ENCODE results near the gene MOB3A. TPM values are rescaled to one million over a fixed set of nuclear protein-coding genes. Genes with fewer than 3 reads are reported as not detected.
A peak's percentile ranks its signal among the peaks of the same experiment; 100 is the strongest.

Gene MOB3A
- total and polyA plus RNA-seq, 9 of the 15 experiments (the other 6 are each of a cell fraction or from before 2014, with no cell fraction given) = 1.1 to 24.1 (median 6.0) TPM

DNA sequence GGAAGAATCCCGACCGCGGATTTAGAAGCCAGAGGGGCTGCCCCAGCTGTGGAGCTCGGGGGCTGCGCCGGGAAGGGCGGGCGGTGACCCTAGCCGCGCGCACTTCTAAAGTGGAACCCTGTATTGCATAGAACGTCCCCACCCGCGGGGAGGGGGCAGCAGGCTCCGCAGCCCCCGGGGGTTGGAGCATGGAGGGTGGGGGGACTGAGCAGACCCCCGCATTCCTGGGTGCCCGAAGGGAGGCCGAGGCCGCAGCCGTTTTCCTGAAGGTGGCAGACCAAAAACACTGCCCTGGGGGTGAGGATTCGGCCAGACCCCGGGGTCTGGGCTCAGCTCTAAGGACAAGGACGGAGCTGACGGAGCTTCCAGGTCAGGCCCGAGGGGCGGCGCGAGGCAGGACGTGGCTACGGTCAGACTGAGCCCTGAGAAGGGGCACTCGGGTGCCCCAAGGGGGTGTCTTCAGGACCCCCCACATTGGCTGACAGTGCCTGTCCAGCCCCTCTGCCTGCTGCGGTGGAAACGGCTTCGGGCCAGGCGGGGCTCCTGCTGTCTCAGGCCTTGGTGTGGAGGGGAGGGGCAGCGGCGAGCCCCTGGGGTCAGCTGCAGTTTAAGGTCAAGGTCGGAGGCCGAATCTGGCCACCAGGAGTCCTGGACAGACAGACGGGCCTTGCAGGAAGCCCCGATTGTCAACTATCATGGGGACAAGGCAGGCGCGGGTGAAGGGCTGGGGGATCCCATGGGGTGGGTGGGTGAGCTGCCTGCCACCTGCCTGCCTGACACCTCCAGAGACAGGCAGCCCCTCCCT is 57.6 kb downstream of the MOB3A start:
- WGBS (ENCODE audit: insufficient coverage, low coverage, missing lambda C conversion rate) = 96% methylated on average over 28 of the region's 44 CpGs
- Histone ChIP-seq H3K9ac (ENCODE audit: insufficient read depth in 1 of 2, low read depth in 2 of 2, low read length in 2 of 2) (peak overlapping the region in 1 of 2 experiments; percentile 45; a peak in 2 of 4 replicates), H3K4me3 (no peak overlapping the region), H3K79me2 (ENCODE audit: control insufficient read depth, insufficient read depth, low read length) (peaks cover 11% of the 10 kb centered on the region), H3K4me2 (ENCODE audit: insufficient read depth, low read length) (no peak overlapping the region), H3K36me3 (ENCODE audit: control insufficient read depth, insufficient read depth, low read length) (peaks cover 57% of the 10 kb centered on the region; the same call in 2 of the 3 replicates), H3K27ac (ENCODE audit: extremely low read depth, low read depth, low read length) (no peak overlapping the region), H3K9me3 (replicated peaks; ENCODE audit: control insufficient read depth, insufficient read depth, low read depth, low read length) (peaks cover 7% of the 10 kb centered on the region), H4K20me1 (replicated peaks; ENCODE audit: control insufficient read depth, insufficient read depth, low read length) (peaks cover 15% of the 10 kb centered on the region; the same call in 1 of the 2 replicates), H2AFZ (ENCODE audit: low read depth, low read length) (no peak overlapping the region), H3K27me3 (ENCODE audit: control insufficient read depth in 2 of 2, insufficient read depth in 2 of 2, low read length in 2 of 2) (no peaks in the 10 kb centered on the region), H3K9me1 (ENCODE audit: control insufficient read depth, insufficient read depth, low read length) (no peaks in the 10 kb centered on the region), H3K4me1 (replicated peaks in 1 of 2; ENCODE audit: control insufficient read depth in 2 of 2, insufficient read depth in 2 of 2, low read length in 2 of 2) (peaks cover 21 to 79% of the 10 kb centered on the region in 2 experiments)
- CTCF ChIA-PET (ENCODE audit: low intra/inter-chr PET ratio) = no interaction called here
- POLR2A ChIA-PET = interaction anchor here (0.8 to 2.7 kb wide), 5 partner anchors 10 to 38 kb away, joined by 3 to 18 read pairs (median 3); no protein-coding TSS in a partner anchor
- ATAC-seq (no peak), FAIRE-seq (no peak), DNase-seq (ENCODE audit: extremely low read depth in 1 of 4, low spot score in 3 of 4) (peak in 1 of 4 experiments; percentile 43)
- intact Hi-C loops (cut with micrococcal nuclease) = no loop called here
- in situ Hi-C loops (cut with MboI) = no loop called here
- no TSS peak for BruUV-seq (replicated peaks)
- TF ChIP-seq ZNF699 (CRISPR knock-in tag; IDR thresholded peaks at IDR 0.05; ENCODE audit: insufficient replicate concordance) (no peak), ESRRA (IDR thresholded peaks at IDR 0.05; ENCODE audit: borderline replicate concordance, low read depth) (0 out of 2 replicates have a peak, but pooled peaks have one; percentile 25), POLR2G (IDR thresholded peaks at IDR 0.05; ENCODE audit: low read depth, low read length) (peak; percentile 74), RBFOX2 (IDR thresholded peaks at IDR 0.05; ENCODE audit: low read depth, low read length) (peak; percentile 74), KAT7 (CRISPR knock-in tag; IDR thresholded peaks at IDR 0.05; ENCODE audit: borderline replicate concordance) (no peak), HMG20A (CRISPR knock-in tag; conservative IDR thresholded peaks at IDR 0.05) (no peak), RBM22 (IDR thresholded peaks at IDR 0.05; ENCODE audit: low read depth, low read length, poor library complexity, severe bottlenecking) (peak; percentile 85), VEZF1 (CRISPR knock-in tag; IDR thresholded peaks at IDR 0.05) (0 out of 2 replicates have a peak, but pooled peaks have one; percentile 11), ASH1L (IDR thresholded peaks at IDR 0.05; ENCODE audit: borderline replicate concordance, low read depth, partially characterized antibody) (no peak), PCBP1 (IDR thresholded peaks at IDR 0.05; ENCODE audit: low read depth, low read length, poor library complexity, severe bottlenecking) (peak; percentile 13), CREB1 (IDR thresholded peaks at IDR 0.05) (no peak), CREB1 (CRISPR knock-in tag; IDR thresholded peaks at IDR 0.05) (no peak), CCNT2 (IDR thresholded peaks at IDR 0.05; ENCODE audit: borderline replicate concordance, extremely low read depth, insufficient read length, low read depth, low read length) (peak; percentile 20), SREBF1 (IDR thresholded peaks at IDR 0.05; ENCODE audit: borderline replicate concordance, low read depth, low read length) (no peak)
- TF ChIP-seq, protein P1, sequence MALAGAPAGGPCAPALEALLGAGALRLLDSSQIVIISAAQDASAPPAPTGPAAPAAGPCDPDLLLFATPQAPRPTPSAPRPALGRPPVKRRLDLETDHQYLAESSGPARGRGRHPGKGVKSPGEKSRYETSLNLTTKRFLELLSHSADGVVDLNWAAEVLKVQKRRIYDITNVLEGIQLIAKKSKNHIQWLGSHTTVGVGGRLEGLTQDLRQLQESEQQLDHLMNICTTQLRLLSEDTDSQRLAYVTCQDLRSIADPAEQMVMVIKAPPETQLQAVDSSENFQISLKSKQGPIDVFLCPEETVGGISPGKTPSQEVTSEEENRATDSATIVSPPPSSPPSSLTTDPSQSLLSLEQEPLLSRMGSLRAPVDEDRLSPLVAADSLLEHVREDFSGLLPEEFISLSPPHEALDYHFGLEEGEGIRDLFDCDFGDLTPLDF (CRISPR knock-in tag; IDR thresholded peaks at IDR 0.05) = no peak

Measured in K562 (cell line).